ENCODE results near the gene KLHDC8A.
"Not testable (repeated sequence)": the region's sequence is repeated elsewhere in the genome, so short reads cannot be mapped to it uniquely, and the experiment has no call there.

The KLHDC8A gene

DNA sequence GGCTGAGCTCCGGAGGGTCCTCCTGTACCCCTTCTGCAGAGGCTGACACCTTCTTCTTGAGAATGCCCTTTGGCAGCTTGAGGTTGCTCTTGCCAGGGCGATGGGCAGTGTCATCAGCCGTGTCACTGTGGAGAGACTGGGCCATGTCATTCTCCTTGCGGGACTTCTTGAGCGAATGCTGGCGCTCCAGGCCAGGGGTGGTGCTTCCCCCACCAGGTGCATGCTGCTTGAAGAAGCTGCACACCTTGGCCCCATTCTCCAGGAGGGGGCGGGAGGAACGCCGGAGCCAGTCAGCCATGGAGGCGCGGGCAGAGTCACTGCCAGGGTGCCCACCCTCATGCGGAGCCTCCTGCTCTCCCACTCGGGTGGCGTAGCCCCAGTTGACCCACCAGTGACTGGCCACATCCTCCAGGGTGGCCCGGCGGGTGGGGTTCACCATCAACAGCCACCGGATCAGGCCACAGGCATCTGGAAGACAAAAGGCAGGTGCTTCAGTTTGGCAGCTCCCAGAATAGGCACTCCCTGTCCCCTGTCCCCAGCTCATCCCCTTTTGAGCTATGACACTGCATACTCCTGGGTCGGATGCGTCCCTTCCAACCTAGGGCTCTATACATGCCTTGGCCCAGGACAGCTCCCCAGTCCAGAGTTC is 52.6 kb downstream of the KLHDC8A start:
- no peak for DNase-seq (ENCODE audit: low read depth, low spot score)
- no peak overlapping the region for H3K4me3 ChIP-seq (ENCODE audit: low read length)

DNA sequence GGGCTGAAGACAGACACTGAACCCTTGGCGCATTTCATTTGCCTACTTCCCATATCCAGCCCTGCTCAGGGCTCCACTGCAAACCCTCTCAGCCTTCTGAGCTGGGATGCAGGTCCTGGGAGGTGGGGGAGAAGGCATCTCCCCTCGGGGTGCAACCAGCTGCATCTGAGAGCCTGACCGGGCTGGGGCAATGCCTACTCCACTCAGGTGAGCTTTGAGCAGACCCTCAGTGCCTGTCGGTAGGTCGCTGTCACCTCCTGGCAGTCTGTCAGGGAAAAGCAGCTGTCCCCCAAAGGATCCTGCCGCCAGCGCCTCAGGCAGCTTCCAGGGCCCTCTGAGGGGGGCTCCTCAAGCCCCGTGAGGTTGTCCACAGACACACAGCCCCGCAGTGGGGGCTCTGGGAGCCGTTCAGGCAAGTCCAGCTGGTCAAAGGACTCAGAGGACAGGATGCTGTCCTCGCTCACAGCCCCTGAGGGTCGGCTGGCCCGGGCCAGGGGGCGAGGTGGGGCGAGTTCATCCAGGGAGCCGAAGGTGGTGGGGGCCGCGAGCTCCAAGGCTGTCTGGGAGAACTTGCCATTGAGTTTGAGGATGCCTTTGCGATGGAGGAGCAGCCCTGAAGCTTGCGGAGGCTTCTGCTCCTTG is 53.4 kb downstream of the KLHDC8A start:
- DNase-seq (ENCODE audit: low read depth, low spot score), result no peak
- H3K4me3 ChIP-seq (ENCODE audit: low read length), result no peak overlapping the region

DNA sequence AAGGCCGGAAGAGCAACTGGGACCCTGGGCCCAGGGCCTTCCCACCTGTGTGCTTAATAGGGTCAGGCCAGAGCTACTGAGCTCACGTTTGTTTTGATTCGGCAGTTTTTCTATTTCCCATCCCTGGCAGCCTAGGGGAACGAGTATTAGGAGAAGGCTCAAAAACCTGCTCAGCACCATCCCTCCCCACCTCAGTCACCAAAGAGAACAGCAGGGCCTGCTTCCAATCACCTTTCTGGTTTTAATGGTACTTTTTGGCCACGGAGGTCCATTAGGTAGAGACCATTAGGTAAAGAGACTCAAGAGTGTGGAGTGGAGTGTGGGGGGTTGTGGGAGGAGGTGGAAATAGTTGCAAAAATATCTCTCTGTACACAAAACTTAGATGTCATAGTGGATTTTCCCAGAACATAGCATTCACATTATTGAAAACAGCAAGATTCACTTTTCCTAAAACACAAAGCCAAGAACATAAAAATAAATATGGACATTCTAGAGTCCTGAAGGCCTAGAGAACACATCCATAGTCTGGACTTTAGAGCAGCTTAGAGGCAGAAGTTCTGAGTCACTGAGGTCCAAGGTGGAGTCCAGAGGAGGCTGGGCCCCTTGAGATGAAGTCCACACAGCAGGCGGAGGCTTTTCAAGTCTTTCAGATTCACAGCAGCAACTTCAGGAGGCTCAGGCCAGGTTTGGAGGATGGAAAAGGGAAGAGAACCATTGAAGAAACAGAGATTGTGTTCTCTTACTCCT is 54.7 kb downstream of the KLHDC8A start:
- H3K4me3 ChIP-seq (ENCODE audit: low read length), result no peak overlapping the region
- DNase-seq (ENCODE audit: low read depth, low spot score), result no peak

DNA sequence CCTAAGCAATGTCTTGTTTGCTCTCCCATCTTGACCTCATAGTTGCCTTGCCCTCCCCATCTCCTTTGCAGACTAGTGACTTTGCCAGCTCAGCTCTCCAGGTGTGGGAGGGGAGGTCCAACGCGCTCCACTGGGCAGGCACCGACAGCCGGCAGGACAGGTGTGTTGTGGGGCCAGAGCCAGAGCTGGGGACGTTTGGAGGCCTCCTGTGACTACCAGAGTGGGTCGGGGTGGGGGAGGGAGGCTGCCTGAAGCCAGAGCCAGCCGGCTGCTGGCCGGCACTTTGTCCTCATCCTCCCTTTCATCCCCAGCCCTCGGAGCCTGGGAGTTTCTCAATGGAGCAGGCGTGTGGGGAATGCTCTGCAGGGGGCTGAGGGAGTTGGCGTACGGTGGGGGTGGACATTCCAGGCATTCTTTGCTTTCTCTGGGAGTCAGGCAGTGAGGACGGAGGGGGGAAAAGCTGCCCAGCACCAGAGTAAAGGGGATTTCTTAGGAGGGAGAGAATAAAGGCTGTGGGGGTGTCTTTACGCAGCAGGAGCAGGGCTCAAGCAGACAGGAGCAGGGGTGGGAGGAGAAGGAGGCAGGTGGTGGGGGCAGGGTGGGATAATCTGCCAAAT is 55.4 kb downstream of the KLHDC8A start:
- no peak overlapping the region for H3K4me3 ChIP-seq (ENCODE audit: low read length)

DNA sequence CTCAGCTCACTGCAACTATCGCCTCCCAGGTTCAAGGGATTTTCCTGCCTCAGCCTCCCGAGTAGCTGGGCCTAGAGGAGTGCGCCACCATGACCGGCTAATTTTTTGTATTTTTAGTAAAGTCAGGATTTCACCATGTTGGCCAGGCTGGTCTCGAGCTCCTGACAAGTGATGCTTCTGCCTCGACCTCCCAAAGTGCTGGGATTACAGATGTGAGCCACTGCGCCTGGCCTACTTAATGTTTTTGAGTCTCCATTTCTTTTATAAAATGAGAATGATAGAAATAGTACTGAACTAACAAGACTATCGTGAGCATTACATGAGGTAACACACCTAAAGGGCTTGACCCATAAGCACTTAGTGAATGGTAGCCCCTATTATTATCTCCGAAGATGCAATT is 56.6 kb downstream of the KLHDC8A start:
- no peak overlapping the region for H3K4me3 ChIP-seq (ENCODE audit: low read length)
- DNase-seq (ENCODE audit: low read depth, low spot score), result no peak

More for the DNA sequence above, 55.4 kb downstream of the KLHDC8A start:
- no peak for DNase-seq (ENCODE audit: low read depth, low spot score)

DNA sequence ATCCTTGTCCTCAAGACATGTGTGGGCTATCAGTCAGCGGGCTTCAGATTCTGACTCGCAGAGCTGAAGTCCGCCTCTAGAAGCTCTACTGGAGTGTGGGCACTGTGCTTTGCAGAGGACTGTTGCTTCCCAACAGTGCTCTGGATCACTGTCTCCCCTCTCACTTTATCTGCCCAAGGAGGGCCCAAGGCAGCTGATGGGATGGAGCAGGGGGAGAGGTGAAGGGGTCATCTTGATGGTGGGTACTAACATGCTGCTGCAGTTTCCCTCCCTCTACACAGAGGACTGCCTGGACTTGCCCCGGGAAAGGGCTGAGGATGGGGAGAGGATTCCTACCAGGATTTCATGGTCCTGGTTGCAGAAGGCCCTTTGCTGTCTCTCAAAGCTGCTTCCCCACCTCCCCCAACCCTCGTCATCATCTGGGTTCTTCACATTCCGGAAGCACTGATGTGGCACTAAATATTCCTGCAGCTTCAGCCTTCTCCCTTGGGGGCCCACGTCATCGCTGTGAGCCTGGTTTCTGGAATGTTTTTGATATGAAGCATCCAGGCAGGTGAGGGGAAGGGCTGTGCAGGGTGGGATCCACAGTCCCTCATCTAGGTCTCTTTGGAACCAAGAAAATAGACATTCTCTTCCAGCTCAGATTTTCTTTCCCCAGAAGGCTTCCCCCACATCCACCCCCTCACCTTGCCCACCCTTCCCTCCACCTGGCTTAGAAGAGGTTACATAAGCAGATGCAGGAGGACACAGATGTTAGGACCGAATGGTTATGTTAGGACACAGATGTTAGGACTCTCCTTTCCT is 58.3 kb downstream of the KLHDC8A start:
- no peak for DNase-seq (ENCODE audit: low read depth, low spot score)
- no peak overlapping the region for H3K4me3 ChIP-seq (ENCODE audit: low read length)

DNA sequence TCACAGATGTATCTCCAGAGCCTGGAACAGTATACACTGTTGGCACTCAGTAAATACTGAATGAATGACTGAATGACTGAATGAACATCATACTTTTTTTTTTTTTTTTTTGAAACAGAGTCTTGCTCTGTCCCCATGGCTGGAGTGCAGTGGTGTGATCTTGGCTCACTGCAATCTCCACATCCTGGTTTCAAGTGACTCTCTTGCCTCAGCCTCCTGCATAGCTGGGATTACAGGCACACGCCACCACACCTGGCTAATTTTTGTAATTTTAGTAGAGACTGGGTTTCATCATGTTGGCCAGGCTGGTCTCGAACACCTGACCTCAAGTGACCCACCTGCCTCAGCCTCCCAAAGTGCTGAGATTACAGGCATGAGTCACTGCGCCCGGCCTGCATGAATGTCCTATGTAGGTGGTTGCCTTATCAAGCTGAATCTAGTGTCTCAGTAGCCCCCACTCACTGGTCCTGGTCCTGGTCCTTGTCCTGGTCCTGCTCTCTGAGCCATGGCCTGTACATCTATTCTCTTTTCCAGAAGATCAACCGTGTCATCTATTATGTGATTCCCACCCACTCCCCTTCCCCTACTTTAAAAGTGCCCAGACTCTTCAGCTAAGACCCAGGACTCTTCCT is 59.1 kb downstream of the KLHDC8A start:
- H3K4me3 ChIP-seq (ENCODE audit: low read length); DNase-seq (ENCODE audit: low read depth, low spot score): not testable (repeated sequence)

DNA sequence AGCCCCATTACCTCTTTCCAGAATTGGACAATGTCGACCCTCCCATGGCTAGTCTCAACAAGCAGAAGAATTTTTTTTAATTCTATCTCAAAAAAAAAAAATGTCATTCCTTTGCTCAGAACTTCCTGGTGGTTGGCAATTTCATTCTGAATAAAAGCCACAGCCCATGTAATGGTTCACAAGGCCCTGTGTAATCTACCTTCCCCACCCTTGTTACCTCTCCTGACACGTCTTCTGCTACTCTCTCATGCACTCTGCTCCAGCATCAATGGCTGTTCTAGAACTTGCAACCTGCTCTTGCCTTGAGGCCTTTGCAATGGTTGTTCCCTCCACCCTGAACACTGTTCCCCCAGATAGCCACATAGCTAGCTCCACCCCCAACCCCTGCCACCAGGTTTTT is 60.6 kb downstream of the KLHDC8A start:
- no peak for DNase-seq (ENCODE audit: low read depth, low spot score)

DNA sequence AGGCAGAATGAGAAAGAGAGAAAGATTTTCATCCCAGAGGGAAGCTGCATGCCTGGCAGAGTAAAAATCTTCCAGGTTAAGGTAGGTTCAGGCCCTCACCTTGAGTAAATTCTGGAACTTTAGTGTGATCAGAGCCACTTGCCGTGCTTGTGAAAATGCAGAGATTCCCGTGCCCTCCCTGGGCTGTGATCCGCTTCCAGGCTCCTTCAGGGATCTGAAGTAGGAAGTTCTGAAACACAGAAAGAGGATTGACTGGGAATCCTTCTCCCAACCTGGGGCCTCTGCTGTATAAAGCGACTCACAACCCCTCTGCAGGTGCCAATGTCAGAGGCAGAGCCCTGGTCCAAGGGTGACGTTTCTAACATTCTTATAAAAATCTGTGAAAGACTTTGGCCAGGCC is 61.8 kb downstream of the KLHDC8A start:
- DNase-seq (ENCODE audit: low read depth, low spot score), result no peak
- no peak overlapping the region for H3K4me3 ChIP-seq (ENCODE audit: low read length)

More for the DNA sequence above, 60.6 kb downstream of the KLHDC8A start:
- no peak overlapping the region for H3K4me3 ChIP-seq (ENCODE audit: low read length)

DNA sequence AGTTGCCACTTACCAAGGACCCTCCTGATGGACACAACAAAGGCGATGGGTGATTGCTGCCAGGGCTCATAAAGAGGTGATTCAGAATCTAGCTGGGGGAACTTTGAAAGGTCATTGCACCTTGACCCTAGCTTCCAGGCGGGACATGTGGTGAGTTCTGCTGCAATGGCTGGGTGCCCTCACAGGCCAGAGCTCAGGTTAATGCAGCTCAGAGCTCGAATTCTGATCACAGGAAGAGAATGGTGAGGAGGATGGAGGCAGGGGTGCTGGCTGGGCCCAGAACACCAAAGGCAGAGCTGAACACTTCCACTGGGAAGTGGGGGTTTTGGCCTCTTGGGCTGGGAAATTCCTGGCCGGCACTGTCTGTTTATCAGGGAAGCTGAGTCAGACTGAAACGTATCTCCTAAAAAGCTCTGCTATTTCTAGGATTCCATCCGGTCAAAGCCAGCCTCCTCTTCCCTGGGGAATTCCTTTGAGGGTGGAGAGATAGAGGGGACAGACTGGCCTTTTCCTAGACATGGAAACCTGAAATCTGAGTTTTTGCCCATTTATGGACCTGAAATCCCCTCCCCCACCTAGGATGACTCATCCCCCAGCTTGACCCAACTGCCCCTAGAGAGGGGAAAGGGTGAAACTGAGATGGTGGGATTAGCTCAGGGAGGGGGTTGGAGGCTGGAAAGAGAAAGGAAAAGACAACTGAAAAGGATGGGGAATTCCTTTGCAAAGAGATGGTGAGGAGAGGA is 62.4 kb downstream of the KLHDC8A start:
- no peak overlapping the region for H3K4me3 ChIP-seq (ENCODE audit: low read length)
- DNase-seq (ENCODE audit: low read depth, low spot score), result no peak

DNA sequence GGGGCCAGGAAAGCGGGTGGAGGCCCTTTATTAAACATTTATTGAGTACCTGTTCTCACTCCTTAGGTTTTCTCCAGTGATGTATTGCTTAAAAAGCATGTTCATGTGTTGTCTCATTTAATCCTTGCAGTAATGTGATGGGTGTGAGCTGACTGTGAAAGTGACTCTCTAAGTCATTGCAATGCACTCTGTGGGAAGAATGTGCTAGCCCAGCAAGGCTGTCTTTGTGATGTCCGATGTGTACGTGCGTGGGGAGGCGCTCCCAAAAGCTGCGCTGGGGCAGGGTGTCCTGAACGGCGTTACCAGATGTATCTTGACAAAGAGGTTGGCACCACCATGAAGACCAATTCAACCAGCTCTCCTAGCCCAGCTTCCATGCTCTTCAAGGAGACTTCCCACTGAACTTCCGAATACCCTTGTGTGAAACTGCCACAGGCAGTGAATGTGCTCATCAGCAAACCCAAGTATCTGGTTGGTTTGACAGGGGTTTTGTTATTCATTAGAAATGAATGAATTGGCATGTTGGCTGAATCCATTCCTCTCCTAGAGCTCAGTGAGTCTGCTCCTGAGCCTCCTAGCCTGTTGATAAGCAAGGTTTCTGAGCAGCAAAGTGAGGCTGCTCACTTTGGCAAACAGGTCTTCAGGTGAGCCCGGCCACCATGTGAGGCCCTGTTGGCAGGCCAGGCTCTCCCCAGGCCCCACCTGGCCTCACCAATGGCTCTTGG is 63.2 kb downstream of the KLHDC8A start:
- no peak overlapping the region for H3K4me3 ChIP-seq (ENCODE audit: low read length)
- no peak for DNase-seq (ENCODE audit: low read depth, low spot score)

DNA sequence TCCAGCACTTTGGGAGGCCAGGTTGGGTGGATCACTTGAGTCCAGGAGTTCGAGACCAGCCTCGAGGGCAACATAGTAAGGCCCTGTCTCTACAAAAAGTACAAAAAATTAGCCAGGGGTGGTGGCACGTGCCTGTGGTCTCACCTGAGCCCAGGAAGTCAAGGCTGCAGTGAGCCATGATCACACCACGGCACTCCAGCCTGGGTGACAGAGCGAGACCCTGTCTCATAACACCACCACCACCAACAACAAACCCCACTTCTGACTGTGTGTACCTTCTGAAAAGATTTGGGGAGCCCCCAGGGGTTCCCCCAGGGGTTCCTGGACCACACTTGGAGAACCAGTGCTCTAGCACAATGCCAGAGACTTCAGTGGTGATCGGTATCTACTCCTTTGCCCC is 65.1 kb downstream of the KLHDC8A start:
- no peak for DNase-seq (ENCODE audit: low read depth, low spot score)
- no peak overlapping the region for H3K4me3 ChIP-seq (ENCODE audit: low read length)

DNA sequence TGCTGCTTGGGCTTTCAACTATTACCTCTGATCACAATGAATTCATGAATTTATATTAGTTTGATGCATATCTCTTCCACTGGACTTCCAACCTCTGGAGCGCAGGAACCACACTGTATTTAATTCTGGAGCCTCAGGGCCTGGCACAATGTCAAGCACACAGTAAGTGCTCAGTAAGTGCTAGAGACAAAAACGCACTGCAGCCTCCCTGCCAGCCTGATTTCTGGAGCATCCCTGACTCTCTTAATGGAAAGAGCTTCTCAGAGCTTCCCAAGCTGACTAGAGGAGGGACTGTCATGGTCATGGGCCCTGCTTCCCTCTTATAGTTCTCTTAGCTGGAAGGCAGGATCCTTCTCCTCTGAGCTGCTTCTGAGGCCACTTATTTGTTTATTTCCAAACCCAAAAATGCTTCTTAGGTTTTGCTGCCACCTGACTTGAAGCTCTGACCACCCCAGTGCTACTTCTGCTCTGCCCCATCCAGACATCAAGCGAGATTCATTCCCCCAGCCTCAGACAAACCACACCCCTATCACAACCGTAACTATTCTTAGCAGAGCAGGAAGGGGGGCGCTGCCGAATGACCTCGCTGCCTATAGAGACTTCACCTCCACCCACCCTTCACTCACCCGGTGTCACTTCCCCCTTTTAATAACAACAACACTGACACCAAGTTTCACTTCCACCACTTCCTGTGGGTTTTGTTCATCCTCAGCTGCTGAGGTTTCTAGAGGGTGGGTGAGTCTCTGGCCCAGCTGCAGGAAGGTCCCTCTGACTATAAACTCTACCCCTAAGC is 68.8 kb downstream of the KLHDC8A start:
- peak; percentile 91 for DNase-seq (ENCODE audit: low read depth, low spot score)
- no peak overlapping the region for H3K4me3 ChIP-seq (ENCODE audit: low read length)

DNA sequence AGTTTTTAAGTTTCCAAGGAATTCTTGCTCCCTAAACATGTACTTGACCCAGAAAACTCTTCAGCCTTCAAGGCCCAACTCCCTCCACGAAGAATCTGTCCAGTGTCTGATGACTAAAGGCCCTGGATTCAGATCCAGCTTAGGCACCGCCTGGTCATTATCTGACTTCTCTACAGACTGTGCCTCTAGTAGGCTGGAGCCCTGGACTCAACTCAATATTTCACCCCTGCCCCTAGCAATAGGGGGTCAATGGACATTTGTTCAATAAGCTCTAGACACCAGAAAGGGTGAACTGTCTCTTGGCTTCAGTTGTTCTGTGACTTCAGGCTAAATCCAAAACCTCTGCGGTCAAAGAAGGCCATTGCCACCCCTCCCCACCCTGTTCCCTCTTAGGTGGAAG is 69.6 kb downstream of the KLHDC8A start:
- H3K4me3 ChIP-seq (ENCODE audit: low read length), result no peak overlapping the region
- DNase-seq (ENCODE audit: low read depth, low spot score), result no peak

DNA sequence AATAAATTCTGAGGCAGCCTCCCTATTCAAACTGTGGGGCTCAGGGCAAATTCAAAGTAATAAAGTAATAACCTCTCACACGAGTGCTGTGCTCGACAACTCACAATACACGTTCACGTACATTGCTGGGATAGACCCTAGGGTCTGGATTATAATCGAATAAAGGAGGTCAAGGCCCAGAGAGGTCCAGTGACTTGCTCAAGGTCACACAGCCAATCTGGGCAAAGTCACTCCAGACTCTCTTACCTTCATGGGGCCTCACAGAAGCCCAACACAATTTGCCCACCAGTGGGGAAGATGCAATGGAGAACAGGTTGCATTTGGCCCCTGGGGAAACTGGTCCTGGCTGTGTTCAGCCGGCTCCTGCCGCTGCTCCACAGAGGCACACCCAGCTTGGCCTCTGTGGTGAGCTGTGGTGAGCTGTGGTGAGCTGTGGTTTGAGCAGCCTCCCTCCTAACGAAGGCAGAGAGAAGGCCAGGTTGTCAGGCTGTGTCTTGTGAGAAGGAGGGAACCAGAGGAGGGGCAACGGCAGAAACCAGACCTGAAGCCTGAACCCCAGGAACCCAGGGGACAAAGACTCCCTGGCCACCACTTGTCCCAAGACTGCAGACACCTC is 70.3 kb downstream of the KLHDC8A start:
- peak; percentile 63 for DNase-seq (ENCODE audit: low read depth, low spot score)
- no peak overlapping the region for H3K4me3 ChIP-seq (ENCODE audit: low read length)

Measured in Jurkat, Clone E6-1 (cell line).